ENCODE results near the gene EHD3. TPM values are rescaled to one million over a fixed set of nuclear protein-coding genes. Genes with fewer than 3 reads are reported as not detected.

The EHD3 gene
- total RNA-seq, 2 donors from 2014 or later = 1.1 TPM

Other genes starting within 250 kb of the EHD3 start
- gene GALNT14, start 95.7 kb upstream of the EHD3 start, total RNA-seq = under 1 TPM in 1 of 2 donors, not detected in 1; 0.52 TPM
- under 1 TPM; 0.53 to 0.67 TPM for gene CAPN14, start 16.6 kb upstream of the EHD3 start, total RNA-seq
- 1 to 10 TPM in 1 of 2 donors, not detected in 1; 1.4 TPM for gene XDH, start 180.6 kb downstream of the EHD3 start, total RNA-seq

All from activated T-helper 17 cell treated with anti-CD3 and anti-CD28 coated beads, Interleukin-2, amount 50 U/mL, for 72 hours (primary cell).